Measurements from ENCODE around the gene C6orf62. TPM values are rescaled to one million over a fixed set of nuclear protein-coding genes. Genes with fewer than 3 reads are reported as not detected.
"Not testable (repeated sequence)": the region's sequence is repeated elsewhere in the genome, so short reads cannot be mapped to it uniquely, and the experiment has no call there.

Gene C6orf62
- total RNA-seq, 1 donor from 2014 or later: 74.0 TPM

DNA sequence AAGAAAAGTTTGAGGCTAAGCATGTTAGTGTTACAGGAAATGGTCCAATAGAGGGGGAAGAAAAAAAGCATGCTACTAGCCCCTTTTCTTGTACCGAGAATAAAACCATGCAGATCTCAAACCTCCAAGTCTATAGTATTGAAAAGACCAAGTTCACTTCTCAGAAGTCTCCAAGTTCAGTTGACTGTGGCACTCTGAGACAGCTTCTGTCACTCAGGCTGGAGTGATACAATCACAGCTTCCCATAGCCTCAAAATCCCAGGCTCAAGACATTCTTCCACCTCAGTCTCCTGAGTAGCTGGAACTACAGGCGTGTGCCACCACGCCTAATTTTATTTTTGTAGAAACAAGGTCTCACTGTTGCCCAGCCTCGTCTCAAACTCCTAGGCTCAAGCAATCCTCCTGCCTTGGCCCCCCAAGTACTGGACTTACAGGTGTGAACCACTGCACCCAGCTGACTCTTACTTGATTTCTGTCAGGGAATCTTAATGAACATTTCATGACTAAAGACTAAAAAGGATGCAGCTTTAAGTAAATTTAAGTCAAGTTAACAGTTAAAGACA is 16.2 kb downstream of the C6orf62 start:
- no peak for DNase-seq (ENCODE audit: extremely low read depth, low read depth, low spot score)

DNA sequence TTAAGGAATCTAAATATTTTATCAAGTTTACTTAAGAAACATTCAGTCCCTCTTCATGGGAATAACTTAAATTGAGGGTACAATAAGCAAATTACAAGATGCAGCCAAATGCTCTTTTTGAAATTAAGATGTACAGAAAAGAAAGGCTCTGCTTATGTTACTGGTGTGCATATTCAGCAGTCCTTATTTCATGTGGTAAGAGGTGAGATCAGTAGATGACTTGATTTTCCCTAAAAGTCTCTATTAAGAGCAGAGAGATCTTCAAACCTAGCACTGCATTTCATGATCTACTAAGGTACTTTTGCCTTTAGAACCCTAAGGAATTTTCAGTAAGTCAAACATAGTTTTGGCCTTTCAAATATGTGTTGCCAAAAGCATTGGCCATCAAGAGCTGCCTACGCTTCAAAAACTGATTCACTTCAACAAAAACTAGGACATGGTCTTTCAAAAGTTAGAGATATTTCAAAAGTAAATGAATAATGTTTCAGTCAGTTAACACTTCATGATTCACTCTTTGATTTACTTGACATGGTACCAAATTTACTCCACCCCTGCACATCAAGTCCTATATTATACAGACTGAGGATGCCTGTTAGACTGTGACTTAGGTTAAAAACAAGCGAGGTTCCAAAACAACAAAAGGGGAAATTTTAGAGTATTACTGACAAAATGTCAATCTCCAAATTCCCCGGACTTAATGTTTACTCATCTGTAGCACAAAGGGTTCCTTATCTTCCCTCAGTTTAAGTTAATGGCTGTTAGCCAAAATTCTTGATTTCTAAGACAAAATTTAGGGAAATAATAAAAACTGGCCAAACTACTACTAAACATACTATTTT is 19.2 kb downstream of the C6orf62 start:
- DNase-seq (ENCODE audit: extremely low read depth, low read depth, low spot score): no peak

DNA sequence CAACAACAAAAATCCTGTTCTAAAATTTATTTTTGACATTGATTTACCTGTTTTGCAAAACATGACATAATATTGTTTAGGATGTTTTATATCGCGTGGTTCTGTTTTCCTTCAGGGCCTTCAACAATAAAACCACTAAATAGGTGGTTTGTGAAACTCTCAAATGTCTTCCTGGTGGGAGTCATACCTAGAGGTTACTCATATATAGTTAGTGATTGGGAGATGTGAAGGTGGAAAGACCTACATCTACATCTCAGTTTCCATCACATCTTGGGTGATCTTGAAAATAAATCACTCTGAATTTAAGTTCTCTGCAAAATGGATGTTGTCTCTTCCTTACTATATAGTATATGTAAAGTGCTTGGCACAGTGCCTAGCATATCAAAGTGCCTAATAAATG is 22.9 kb downstream of the C6orf62 start:
- DNase-seq (ENCODE audit: extremely low read depth, low read depth, low spot score): no peak

DNA sequence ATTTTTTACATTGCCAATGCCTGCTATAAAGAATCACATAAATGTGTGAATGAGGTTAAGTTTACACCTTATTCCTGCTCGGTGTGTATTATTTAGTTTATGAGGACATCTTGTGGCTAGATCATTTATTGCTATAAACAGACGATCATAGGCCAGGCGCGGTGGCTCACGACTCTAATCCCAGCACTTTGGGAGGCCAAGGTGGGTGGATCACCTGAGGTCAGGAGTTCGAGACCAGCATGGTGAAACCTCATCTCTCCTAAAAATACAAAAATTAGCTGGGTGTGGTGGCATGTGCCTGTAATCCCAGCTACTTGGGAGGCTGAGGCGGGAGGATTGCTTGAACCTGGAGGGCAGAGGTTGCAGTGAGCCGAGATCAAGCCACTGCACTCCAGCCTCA is 23.3 kb downstream of the C6orf62 start:
- DNase-seq (ENCODE audit: extremely low read depth, low read depth, low spot score): not testable (repeated sequence)

- DNase-seq (ENCODE audit: extremely low read depth, low read depth, low spot score): no peak
These were observed 24.8 kb downstream of the C6orf62 start for GRCh38 chr6:24694198-24694597.

DNA sequence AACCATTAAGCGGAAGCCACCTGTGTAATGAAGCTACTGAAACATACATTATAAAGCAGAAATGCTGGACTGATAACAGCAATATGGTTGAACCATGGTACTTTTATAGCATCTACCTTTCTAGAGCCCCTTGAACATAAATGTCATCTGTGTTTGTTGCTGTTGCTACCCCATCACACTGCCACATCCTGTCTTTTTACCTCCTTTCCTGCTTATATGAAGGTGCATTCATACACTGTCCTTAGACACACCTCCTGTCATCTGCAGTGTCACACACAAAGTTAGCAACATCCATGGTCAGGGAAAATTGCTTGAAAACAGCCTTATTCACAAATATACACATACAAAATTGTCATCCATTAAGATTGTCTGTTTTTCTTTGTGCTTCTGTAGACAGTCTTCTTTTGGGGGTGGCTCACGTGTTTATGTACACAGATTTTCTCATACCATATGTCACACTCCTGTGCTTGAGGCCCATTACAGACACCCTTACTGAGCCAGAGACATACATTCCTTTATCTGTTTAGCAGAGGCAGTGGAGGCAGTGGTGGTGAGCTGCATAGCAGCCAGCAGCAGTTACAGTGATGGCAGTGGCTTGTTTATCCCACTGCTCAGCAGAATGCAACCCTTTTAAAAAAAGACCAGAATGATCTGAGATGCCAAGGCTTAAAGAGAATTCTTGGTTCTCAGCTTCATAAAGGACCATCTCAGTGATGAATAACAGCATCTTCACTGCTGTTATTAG is 25.9 kb downstream of the C6orf62 start:
- no peak for DNase-seq (ENCODE audit: extremely low read depth, low read depth, low spot score)

- no peak for DNase-seq (ENCODE audit: extremely low read depth, low read depth, low spot score)
These were observed 26.5 kb downstream of the C6orf62 start for GRCh38 chr6:24692415-24692814.

DNA sequence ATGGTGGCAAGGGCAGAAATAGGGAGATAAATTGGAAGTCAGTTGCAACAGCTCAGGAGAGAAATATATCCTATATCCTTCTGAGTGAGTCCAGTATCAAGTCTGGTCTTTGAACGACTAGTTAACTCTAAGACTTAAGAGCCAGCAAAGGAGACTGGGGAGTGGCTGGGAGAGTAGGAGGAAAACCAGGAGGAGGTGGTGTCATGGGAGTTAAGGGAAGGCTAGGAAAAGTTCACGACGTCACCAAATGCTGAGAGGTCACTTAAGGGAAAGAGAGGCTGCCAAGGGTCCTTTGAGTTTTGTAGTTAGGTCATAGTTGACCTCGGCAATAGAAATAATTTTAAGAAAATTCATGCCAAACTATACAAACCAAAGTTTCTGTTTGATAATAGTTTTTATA is 27.0 kb downstream of the C6orf62 start:
- DNase-seq (ENCODE audit: extremely low read depth, low read depth, low spot score): no peak

- no peak for DNase-seq (ENCODE audit: extremely low read depth, low read depth, low spot score)
These were observed 27.4 kb downstream of the C6orf62 start for GRCh38 chr6:24691550-24691949.

GRCh38 chr6:24690593-24690992 is 28.4 kb downstream of the C6orf62 start:
- DNase-seq (ENCODE audit: extremely low read depth, low read depth, low spot score): no peak

DNA sequence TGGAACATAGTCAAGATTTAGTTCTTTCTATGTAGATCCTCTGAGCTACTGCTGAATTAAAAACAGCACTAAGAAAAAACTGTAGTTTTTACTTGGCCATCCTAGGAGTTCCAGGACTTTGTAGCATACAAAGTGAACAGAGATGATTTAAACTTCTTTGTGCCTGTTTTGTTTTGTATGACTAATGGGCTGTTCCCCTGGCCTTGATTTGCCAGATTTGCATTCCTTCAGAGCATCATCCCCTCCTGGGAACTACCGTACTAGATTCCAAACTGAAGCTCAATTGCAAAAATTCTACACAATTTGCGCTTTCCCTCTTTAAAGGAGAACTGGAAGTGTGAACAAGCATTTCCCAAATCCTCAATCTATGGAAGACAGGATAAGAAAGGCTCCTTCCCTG is 29.0 kb downstream of the C6orf62 start:
- no peak for DNase-seq (ENCODE audit: extremely low read depth, low read depth, low spot score)

DNA sequence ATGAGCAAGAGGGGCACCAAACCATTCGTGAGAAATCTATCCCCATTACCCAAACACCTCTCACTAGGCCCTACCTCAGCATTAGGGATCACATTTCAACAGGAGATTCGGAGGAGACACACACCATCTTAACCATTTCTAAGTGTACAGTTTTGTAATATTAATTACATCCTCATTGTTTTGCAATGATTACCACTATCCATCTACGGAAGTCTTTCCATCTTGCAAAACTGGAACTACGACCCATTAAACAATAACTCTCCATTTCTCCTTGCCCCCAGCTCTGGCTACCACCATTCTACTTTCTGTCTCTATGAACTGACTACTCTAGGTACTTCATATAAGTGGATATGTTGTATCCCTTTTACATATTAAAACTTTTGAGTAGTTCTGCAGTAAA is 32.0 kb downstream of the C6orf62 start:
- DNase-seq (ENCODE audit: extremely low read depth, low read depth, low spot score): no peak

GRCh38 chr6:24686408-24686807 is 32.5 kb downstream of the C6orf62 start:
- no peak for DNase-seq (ENCODE audit: extremely low read depth, low read depth, low spot score)

GRCh38 chr6:24683297-24684296 is 35.4 kb downstream of the C6orf62 start:
- no peak for DNase-seq (ENCODE audit: extremely low read depth, low read depth, low spot score)

GRCh38 chr6:24680582-24680981 is 38.4 kb downstream of the C6orf62 start:
- no peak for DNase-seq (ENCODE audit: extremely low read depth, low read depth, low spot score)

- not testable (repeated sequence) for DNase-seq (ENCODE audit: extremely low read depth, low read depth, low spot score)
These were observed 40.1 kb downstream of the C6orf62 start for GRCh38 chr6:24678792-24679352.

DNA sequence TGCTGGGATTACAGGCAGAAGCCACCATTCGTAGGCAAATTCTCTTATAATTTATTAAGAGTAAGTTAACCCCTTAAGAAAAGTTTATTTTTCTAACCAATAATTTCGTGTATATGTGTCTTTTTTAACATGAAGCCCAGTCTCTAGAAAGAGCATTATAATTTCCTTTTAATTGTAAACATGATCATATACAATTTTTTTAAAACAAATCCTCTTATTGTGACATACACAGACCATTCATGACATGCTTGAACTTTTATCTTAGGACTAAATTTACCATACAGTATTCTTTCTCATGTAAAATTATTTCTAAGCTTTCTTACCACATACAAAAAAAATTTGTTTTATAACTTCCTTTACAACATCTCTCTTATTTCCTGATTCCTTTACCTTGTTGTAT is 45.3 kb downstream of the C6orf62 start:
- no peak for DNase-seq (ENCODE audit: extremely low read depth, low read depth, low spot score)

- no peak for DNase-seq (ENCODE audit: extremely low read depth, low read depth, low spot score)
These were observed 46.3 kb downstream of the C6orf62 start for GRCh38 chr6:24672620-24673182.

- DNase-seq (ENCODE audit: extremely low read depth, low read depth, low spot score): not testable (repeated sequence)
These were observed 47.9 kb downstream of the C6orf62 start for GRCh38 chr6:24671077-24671476.

- DNase-seq (ENCODE audit: extremely low read depth, low read depth, low spot score): not testable (repeated sequence)
These were observed 48.5 kb downstream of the C6orf62 start for GRCh38 chr6:24670492-24670891.
